HCT116 (cell line): ENCODE measurements around the gene PNMA5. TPM values are rescaled to one million over a fixed set of nuclear protein-coding genes. Genes with fewer than 3 reads are reported as not detected.

Experiments
- ATAC-seq: fragments of 200-7000 bp; cut with Tn5 transposase; 2 replicates; pipeline ENCODE4 v1.9.1; 2020; ENCODE audit warnings: mild to moderate bottlenecking, moderate library complexity
- BruUV-seq: library from RNA; stranded (reverse); fragments of 400-500 nt; replicated peaks from 2 replicates; lab custom pipeline; 2021; lab: Mats Ljungman, UMichigan
- CTCF ChIA-PET: fragments of 300-600 bp; sonication (Branson Sonifier 250); formaldehyde crosslinking; loops from one replicate; lab custom pipeline; 2021; ENCODE audit warnings: antibody characterized with exemption; lab: Charles Lee
- POLR2A ChIA-PET: fragments of 300-600, 350-600 bp; sonication (Branson Sonifier 250); formaldehyde crosslinking; loops from one replicate; lab custom pipeline; 2021; ENCODE audit warnings: antibody characterized with exemption; lab: Charles Lee
- RAD21 ChIA-PET, 2 experiments: fragments of 300-600 bp; sonication (Branson Sonifier 250); formaldehyde crosslinking; loops; one replicate each; lab custom pipeline; 2023; ENCODE audit warnings: low total read pairs in 2 of 2; ENCODE audit not compliant: uncharacterized antibody in 2 of 2, unreplicated experiment in 2 of 2, low non-redundant PET in 1 of 2; lab: Charles Lee
- DNase-seq: peaks from one replicate; pipeline ENCODE4 v3.0.0-alpha.2; 2010; ENCODE audit warnings: low read depth, low spot score
- H2AFZ ChIP-seq: fragments of 200-600 bp; shearing (Covaris generic), sonication (generic); 2 replicates; pipeline ENCODE4 v1.6.1; 2017; ENCODE audit warnings: low read depth, mixed run types, mixed read lengths, antibody characterized with exemption, low read length; ENCODE audit not compliant: poor library complexity, severe bottlenecking
- H3K27ac ChIP-seq: 2 replicates; pipeline ENCODE4 v1.5.1; 2012; ENCODE audit warnings: low read depth, low read length
- H3K27me3 ChIP-seq: fragments of 200-600 bp; sonication (generic); 2 replicates; pipeline ENCODE4 v1.6.1; 2016; ENCODE audit warnings: mixed run types, low read length, mixed read lengths; ENCODE audit not compliant: insufficient read depth
- H3K36me3 ChIP-seq, 2 experiments: fragments of 200-500 bp in 1 of 2; fragments of 200-600 bp in 1 of 2; sonication (Bioruptor generic) in 1 of 2; sonication (generic) in 1 of 2; 2 replicates each; pipeline versions ENCODE4 v1.5.1 to v1.6.1; 2014 to 2016; ENCODE audit warnings: low read length in 2 of 2, inconsistent platforms in 1 of 2, mixed read lengths in 1 of 2, mixed run types in 1 of 2; ENCODE audit not compliant: insufficient read depth in 2 of 2, control insufficient read depth in 1 of 2
- H3K4me1 ChIP-seq, 2 experiments: fragments of 200-600 bp in 1 of 2; sonication (generic) in 1 of 2; 2 replicates each; pipeline versions ENCODE4 v1.5.1 to v1.6.1; 2012 to 2017; ENCODE audit warnings: low read length in 2 of 2, inconsistent platforms in 1 of 2, mild to moderate bottlenecking in 1 of 2, mixed read lengths in 1 of 2, mixed run types in 1 of 2, moderate library complexity in 1 of 2; ENCODE audit not compliant: insufficient read depth in 2 of 2, control insufficient read depth in 1 of 2
- H3K4me2 ChIP-seq: fragments of 200-600 bp; sonication (generic); 2 replicates; pipeline ENCODE4 v1.6.1; 2017; ENCODE audit warnings: mixed run types, low read length, mixed read lengths
- H3K4me3 ChIP-seq, 2 experiments: fragments of 200-600 bp in 1 of 2; sonication (generic) in 1 of 2; replicated peaks in 1 of 2; 2 replicates each; pipeline ENCODE4 v1.5.1; 2011 to 2016; ENCODE audit warnings: low read length in 2 of 2, control low read depth in 1 of 2, low read depth in 1 of 2, mild to moderate bottlenecking in 1 of 2, mixed read lengths in 1 of 2, mixed run types in 1 of 2
- H3K79me2 ChIP-seq: fragments of 200-600 bp; sonication (generic); 2 replicates; pipeline ENCODE4 v1.6.1; 2017; ENCODE audit warnings: mild to moderate bottlenecking, mixed run types, low read length, moderate library complexity, mixed read lengths; ENCODE audit not compliant: insufficient read depth
- H3K9ac ChIP-seq: fragments of 200-600 bp; sonication (generic); 2 replicates; pipeline ENCODE4 v1.6.1; 2016; ENCODE audit warnings: low read length, mixed read lengths
- H3K9me2 ChIP-seq: fragments of 200-600 bp; sonication (generic), shearing (Covaris generic); 2 replicates; pipeline ENCODE4 v1.6.1; 2017; ENCODE audit warnings: mixed run types, mild to moderate bottlenecking, moderate library complexity; ENCODE audit not compliant: insufficient read depth
- H3K9me3 ChIP-seq, 2 experiments: fragments of 200-500 bp in 1 of 2; fragments of 200-600 bp in 1 of 2; sonication (Bioruptor generic) in 1 of 2; sonication (generic) in 1 of 2; 2 replicates each; pipeline ENCODE4 v1.6.1; 2014 to 2017; ENCODE audit warnings: low read length in 2 of 2, mixed read lengths in 2 of 2, inconsistent platforms in 1 of 2, low read depth in 1 of 2, mild to moderate bottlenecking in 1 of 2, mixed run types in 1 of 2, moderate library complexity in 1 of 2; ENCODE audit not compliant: control insufficient read depth in 1 of 2, insufficient read depth in 1 of 2
- H4K20me1 ChIP-seq: fragments of 200-600 bp; sonication (generic), shearing (Covaris generic); 2 replicates; pipeline ENCODE4 v1.6.1; 2017; ENCODE audit warnings: mixed run types, mild to moderate bottlenecking, moderate library complexity; ENCODE audit not compliant: insufficient read depth
- ATF3 ChIP-seq: IDR thresholded peaks from 2 replicates; pipeline ENCODE4 v1.6.1; 2012
- CBX3 ChIP-seq: IDR thresholded peaks from 2 replicates; pipeline ENCODE4 v1.6.1; 2012; ENCODE audit warnings: low read depth
- CEBPB ChIP-seq: IDR thresholded peaks from 2 replicates; pipeline ENCODE4 v1.6.1; 2012; ENCODE audit warnings: low read depth
- EGR1 ChIP-seq: IDR thresholded peaks from 2 replicates; pipeline ENCODE4 v1.6.1; 2012; ENCODE audit warnings: low read depth
- ELF1 ChIP-seq: IDR thresholded peaks from 2 replicates; pipeline ENCODE4 v1.6.1; 2012; ENCODE audit warnings: low read depth, borderline replicate concordance
- EZH2 ChIP-seq: fragments of 200-600 bp; sonication (generic); IDR thresholded peaks from 2 replicates; pipeline ENCODE4 v1.6.1; 2017; ENCODE audit warnings: antibody characterized with exemption, mixed run types
- FOSL1 ChIP-seq: IDR thresholded peaks from 2 replicates; pipeline ENCODE4 v1.6.1; 2012; ENCODE audit warnings: low read depth
- MAX ChIP-seq: IDR thresholded peaks from 2 replicates; pipeline ENCODE4 v1.6.1; 2012
- POLR2AphosphoS5 ChIP-seq: IDR thresholded peaks from 2 replicates; pipeline ENCODE4 v1.6.1; 2011; ENCODE audit warnings: mild to moderate bottlenecking, low read depth, low read length, moderate library complexity
- RAD21 ChIP-seq: IDR thresholded peaks from 2 replicates; pipeline ENCODE4 v1.6.1; 2012; ENCODE audit warnings: low read depth, mild to moderate bottlenecking
- SIN3A ChIP-seq: IDR thresholded peaks from 2 replicates; pipeline ENCODE4 v1.6.1; 2012; ENCODE audit warnings: low read depth
- TCF7L2 ChIP-seq: IDR thresholded peaks from 2 replicates; pipeline ENCODE4 v1.7.0; 2011; ENCODE audit warnings: borderline replicate concordance, inconsistent platforms; ENCODE audit not compliant: insufficient read depth, insufficient read length; ENCODE audit errors: extremely low read depth
- YY1 ChIP-seq: IDR thresholded peaks from 2 replicates; pipeline ENCODE4 v1.6.1; 2011; ENCODE audit warnings: low read length, low read depth, moderate library complexity, mild to moderate bottlenecking; ENCODE audit not compliant: insufficient replicate concordance; ENCODE audit errors: extremely low read depth
- ZBTB33 ChIP-seq: IDR thresholded peaks from 2 replicates; pipeline ENCODE4 v1.6.1; 2011; ENCODE audit warnings: mild to moderate bottlenecking, low read length, moderate library complexity; ENCODE audit not compliant: insufficient replicate concordance; ENCODE audit errors: extremely low read depth
- ZFX ChIP-seq: fragments of 450-650 bp; IDR thresholded peaks from 2 replicates; pipeline ENCODE4 v1.6.1; 2017
- ZNF274 ChIP-seq: fragments of 200-500 bp; sonication (Bioruptor generic); IDR thresholded peaks from 2 replicates; pipeline ENCODE4 v1.6.1; 2014; ENCODE audit warnings: mild to moderate bottlenecking, low read depth, low read length, inconsistent platforms
- intact Hi-C: fragments of 100-400 bp; cut with micrococcal nuclease; formaldehyde crosslinking; loops from 2 replicates; pipeline ENCODE4 v1.10.0; 2022
- total RNA-seq: library from RNA; stranded (reverse); gene quantifications from one replicate; pipeline ENCODE4 v1.2.1, GENCODE V29; 2021; ENCODE audit not compliant: unreplicated experiment

The PNMA5 gene
- total RNA-seq, 1 experiment from 2014 or later = not detected

- Histone ChIP-seq H3K9ac (no peak overlapping the region), H2AFZ (no peak overlapping the region), H3K4me3 (no peak overlapping the region), H3K27ac (no peak overlapping the region), H3K9me2 (no peaks in the 10 kb centered on the region), H3K9me3 (no peaks in the 10 kb centered on the region), H3K79me2 (no peaks in the 10 kb centered on the region), H3K4me1 (peaks cover 2 to 8% of the 10 kb centered on the region in 2 experiments; a peak in 3 of 4 replicates), H3K4me2 (no peak overlapping the region), H3K27me3 (no peaks in the 10 kb centered on the region), H4K20me1 (no peaks in the 10 kb centered on the region), H3K36me3 (no peaks in the 10 kb centered on the region; a peak in 1 of 4 replicates)
- ChIA-PET RAD21 (no interaction called here), CTCF (no interaction called here), POLR2A (no interaction called here)
- intact Hi-C loops = loop anchor here (10.0 kb wide), 1 partner anchor 705 kb away; no protein-coding TSS in a partner anchor
- BruUV-seq = no TSS peak
- DNase-seq (no peak), ATAC-seq (no peak)
- TF ChIP-seq CEBPB (no peak), CBX3 (no peak), MAX (no peak), EZH2 (no peak), SIN3A (no peak), EGR1 (no peak), YY1 (no peak), ATF3 (no peak), ZBTB33 (no peak), FOSL1 (no peak), ELF1 (no peak), RAD21 (no peak), ZFX (no peak), POLR2AphosphoS5 (no peak), TCF7L2 (no peak), ZNF274 (no peak)
Measured at GRCh38 chrX:152959626-152960025, 34.3 kb downstream of the PNMA5 start.
